HG03039 (cell line): ENCODE results near the gene GALNT17.

Experiments
- ATAC-seq: cut with Tn5 transposase; IDR thresholded peaks from one replicate; pipeline ENCODE4 v1.9.1; 2021; ENCODE audit warnings: mild to moderate bottlenecking, moderate library complexity; ENCODE audit not compliant: unreplicated experiment

The GALNT17 gene

DNA sequence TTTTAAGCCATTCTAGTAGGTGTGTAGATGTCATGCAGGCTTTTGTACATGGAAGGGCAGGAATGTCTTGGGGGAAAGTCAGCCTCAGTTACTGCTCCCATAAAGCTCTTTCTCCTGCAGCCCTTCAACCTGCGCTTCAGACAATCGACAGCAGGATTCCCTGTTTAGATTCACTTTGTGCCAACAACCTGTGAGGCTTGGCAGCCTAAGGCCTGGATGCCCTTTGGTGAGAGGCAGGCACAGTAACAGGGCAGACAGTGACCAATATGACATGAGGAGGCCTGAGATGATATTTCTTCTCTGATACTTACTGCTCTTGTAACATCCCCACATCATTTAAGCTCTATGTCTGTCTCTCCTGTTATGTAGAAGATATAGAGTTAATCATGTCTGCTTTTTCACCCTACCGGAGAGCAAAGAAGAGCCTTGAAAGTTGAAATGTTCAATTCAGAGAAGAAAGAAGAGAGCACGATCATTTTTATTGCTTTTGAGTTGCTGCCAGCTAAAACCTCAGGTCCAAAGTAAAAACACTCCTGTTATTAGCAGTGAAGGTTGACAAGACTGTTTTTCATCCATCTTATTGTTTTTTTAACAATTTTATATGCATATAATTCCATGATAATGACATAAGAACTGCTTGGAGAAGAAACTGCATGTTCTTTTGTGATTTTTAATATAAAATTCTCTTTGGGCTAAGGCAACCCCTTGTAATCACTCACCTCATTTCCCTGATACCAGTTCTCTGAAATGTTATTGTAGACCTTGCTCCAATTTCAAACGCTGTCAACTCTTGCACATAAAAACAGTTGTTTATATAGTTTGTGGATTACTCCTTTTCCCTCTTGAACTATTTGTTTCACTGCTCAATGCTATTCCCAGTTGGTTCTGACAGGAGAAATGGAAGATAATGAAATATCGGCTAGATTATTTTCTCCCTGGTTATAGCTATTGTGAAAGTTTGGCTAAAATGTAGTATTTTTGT, 140.9 kb downstream of the GALNT17 start:
- ATAC-seq: no peak

DNA sequence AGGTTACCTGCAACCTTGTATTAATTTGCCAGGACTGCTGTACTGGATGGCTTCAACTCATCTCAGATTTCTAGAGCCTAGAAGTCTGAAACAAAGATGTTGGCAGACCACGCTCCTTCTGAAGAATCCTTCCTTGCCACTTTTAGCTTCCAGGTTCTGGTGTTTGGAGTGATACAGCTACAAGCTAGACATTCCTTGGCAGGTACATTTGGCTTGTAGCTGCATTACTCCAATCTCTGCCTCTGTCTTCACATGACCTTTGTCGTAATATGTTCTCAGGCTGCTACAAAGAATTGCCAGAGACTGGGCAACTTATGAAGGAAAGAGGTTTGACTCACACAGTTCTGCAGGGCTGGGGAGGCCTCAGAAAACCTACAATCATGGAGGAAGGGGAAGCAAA, 146.3 kb downstream of the GALNT17 start:
- no peak for ATAC-seq

DNA sequence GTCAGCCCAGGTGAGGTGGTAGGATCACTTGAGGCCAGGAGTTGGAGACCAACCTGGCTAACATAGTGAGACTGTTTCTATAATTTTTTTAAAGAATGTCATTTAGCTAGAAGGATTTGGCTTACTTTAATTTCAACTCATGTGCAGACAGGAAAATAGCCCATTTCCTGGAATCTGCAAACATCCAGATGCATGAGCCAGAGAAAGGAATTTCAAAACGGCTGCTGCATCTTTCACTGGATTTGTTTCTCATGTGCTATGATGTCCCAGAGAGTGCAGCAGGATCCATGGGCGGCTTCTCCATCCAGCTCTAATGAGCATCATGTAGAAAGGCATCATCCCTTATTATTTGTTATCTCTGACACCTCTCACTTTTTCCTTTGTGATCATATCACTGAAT, 149.3 kb downstream of the GALNT17 start:
- no peak for ATAC-seq

DNA sequence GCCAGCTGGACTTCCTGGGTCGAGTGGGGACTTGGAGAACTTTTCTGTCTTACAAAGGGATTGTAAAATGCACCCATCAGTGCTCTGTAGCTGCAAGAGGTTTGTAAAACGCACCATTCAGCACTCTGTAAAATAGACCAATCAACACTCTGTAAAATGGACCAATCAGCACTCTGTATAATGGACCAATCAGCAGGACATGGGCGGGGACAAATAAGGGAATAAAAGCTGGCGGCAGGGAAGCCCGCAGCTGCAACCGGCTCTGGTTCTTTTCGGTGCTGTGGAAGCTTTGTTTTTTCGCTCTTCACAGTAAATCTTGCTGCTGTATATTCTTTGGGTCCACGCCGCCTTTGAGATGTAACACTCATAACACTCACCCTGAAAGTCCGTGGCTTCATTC, 151.9 kb downstream of the GALNT17 start:
- no peak for ATAC-seq

DNA sequence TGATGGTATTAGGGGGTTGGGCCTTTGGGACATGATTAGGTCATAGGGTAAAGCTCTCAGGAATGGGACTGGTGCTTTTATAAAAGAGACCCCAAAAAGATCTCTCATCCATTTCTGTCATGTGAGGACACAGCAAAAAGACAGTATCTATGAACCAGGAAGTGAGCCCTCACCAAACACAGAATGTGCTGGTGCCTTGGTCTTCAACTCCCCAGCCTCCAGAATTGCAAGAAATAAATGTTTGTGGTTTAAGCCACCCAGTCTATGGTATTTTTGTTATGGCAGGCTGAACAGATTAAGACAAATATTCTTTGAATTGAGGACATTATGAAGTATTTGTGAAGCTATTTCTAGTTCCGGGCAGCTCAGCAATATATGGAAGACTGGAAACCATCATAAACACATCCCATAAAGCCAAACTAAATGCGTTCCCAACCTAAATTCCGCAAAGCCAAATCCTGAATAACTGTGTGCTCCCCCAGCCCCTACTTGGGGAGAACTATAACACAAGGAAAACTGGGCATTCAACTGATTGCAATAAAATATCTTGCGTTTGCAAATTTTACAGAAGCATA, 153.7 kb downstream of the GALNT17 start:
- no peak for ATAC-seq

DNA sequence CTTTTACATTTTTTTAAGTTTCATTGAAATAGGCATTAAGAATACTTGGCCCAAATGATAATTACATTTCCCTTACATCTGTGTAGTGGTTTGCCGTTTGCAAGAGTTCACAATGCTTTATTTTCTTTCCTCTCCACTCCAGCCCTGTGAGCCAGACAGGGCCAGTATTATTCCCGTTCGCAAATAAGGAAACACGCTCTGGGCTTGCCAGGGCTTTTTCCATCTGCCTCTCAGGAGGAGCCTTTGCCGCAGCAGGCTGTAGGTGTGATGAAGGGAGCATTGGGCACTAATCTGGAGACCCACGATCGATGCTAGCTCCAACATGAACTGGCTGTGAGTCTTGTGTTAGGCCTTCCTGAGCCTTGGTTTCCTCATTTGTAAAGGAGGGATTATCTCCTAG, 154.4 kb downstream of the GALNT17 start:
- no peak for ATAC-seq

DNA sequence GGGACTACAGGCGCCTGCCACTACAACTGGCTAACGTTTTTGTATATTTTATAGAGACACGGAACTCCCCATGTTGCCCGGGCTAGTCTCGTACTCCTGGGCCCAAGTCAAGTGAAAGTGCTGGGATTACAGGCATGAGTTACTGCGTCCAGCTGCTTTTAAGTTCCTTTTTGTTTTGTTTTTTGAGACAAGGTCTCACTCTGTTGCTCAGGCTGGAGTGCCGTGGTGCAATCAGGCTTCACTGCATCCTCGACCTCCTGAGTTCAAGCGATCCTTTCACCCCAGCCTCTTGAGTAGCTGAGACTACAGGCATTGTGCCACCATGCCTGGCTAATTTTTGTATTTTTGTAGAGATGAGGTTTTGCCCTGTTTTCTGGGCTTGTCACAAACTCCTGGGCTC, 155.0 kb downstream of the GALNT17 start:
- ATAC-seq: no peak

DNA sequence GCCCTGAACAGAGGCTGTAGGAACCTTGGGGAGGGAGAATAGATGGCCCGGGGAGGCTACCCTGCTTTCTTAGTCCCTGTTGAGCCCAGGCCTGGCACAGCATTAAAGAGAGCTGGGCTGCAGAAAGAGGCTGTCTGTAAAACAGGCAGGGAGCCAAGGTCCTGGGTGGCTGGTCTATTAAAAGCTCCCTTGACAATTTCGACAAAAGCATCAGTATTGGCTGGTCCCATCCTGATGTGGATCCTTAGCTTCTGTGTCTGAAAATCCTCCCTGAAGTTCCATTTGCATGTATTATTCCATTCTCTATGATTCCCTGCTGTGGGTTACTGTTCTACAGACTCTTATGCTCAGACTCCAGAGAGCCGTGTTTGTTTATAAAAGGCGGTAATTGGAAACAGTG, 158.5 kb downstream of the GALNT17 start:
- no peak for ATAC-seq

DNA sequence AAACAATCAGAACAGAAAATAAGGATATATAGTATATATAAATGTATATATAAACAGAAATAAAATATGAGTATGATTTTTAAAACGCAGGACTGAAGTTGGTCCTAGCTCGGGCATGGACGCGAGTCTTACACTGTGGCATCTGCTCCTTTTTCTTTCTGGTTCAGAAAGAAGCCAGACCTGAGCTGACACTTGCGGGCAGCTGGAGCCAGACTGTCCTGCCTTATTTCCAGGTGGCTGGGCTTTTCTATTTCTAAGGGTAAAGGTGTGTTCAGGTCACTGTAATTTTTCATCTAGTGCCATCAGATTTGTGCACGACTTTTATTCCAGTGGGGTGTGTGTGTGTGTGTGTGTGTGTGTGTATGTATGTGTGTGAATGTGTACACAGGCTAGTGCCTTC, 166.4 kb downstream of the GALNT17 start:
- no peak for ATAC-seq

DNA sequence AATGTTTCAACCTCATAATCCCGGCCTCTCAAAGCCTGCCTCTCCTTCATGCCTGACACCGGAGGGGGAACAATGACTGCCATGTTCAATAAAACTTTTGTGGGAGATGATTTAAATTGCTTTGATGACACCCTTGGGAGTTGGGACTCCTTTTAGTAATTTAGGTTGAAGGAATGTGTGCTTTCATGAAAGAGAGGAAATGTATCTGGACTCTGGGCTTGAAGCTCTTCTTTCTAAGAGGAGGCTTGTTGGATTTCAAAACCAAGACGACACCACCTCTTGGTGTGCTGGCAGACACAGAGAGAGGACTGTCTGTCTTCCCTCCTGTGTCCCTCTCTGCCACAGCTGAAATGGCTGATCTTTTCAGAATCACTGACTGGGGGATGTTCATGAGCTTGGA, 168.1 kb downstream of the GALNT17 start:
- no peak for ATAC-seq

DNA sequence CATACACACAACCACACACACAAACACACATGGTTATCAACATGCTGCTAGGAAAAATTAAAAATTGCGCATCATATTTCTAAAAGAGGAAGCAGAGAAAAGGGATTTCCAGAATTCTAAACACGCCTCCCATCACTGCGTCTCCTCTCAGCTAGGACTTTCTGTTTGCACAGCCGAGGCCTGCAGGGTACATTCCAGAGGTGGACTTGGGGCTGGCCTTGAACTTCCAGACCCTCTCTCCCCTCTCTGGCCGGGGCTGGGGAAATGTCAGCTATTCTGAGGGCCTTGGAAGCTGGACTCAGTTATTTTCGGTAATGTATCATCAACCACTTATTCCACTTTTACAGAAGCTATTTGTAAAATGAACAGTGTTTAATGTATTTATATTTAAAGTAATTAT, 168.7 kb downstream of the GALNT17 start:
- no peak for ATAC-seq

DNA sequence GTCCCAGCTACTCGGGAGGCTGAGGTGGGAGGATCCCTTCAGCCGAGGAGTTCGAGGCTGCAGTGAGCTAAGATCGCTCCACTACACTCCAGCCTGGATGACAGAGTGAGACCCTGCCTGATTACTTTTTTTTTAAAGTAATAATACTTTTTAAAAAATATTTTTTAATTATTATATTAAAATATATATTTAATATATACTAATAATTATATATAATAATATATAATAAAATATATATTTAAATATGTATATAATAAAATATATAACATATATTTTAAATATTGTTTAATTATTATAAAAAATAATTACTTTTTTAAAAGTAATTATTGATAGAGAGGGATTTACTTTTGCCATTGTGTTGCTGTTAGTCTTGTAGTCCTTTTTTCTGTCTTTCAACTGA, 169.2 kb downstream of the GALNT17 start:
- no peak for ATAC-seq

DNA sequence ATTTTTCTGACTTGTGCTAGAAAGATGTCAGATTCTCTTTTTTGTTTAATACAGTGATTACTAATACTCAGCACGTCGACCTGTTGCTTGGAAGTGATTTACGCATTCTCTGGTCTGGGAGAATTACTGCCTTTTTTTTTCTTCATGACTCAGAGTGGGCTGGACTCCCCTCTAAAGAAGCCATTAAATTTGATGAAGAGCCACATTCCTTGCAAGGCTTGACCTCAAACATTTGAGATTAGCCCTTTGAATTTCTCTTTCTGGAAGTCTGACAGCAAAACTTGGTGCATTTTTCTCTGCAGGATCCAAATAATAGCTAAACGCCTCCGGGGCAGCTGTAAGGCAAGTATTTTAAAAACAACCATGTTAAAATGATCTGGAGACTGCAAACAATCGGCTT, 171.6 kb downstream of the GALNT17 start:
- ATAC-seq: no peak

DNA sequence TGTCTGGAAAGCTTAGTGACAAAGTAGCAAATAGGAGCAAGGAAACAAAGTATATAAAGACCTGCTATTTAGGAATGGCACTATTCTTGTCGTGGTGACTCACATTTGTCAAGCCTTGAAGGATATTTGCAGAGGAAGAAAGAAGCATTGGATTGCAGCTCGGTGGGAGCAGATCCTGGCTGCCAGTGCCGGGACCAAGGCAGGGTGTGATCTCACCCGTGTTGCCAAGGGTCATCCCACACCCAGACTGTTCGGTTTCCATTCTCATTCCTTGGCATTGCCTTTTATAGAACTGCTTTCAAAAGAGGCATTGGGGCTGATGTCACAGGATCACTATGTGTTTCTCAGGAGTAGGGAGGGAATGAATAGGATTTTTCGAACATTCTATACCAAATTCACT, 176.2 kb downstream of the GALNT17 start:
- ATAC-seq: no peak

DNA sequence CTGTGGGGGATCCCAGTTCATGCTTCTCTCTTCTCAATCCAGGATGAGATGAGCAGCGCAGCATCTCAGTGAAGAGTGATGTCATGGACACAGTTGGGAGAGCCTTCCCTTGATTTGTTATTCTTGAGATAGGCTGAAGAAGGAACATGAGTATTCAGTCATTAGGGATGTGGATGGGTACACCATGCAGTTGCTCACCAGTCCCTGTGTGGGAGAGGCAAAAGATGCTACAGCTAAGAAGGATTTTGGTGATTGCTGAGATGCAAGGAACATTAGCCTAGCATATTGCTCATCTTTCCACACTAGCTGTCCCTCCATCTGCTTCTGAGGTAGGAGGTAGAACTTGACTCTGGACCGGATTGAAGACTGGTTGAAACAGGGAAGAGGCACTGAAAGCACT, 179.6 kb downstream of the GALNT17 start:
- no peak for ATAC-seq

DNA sequence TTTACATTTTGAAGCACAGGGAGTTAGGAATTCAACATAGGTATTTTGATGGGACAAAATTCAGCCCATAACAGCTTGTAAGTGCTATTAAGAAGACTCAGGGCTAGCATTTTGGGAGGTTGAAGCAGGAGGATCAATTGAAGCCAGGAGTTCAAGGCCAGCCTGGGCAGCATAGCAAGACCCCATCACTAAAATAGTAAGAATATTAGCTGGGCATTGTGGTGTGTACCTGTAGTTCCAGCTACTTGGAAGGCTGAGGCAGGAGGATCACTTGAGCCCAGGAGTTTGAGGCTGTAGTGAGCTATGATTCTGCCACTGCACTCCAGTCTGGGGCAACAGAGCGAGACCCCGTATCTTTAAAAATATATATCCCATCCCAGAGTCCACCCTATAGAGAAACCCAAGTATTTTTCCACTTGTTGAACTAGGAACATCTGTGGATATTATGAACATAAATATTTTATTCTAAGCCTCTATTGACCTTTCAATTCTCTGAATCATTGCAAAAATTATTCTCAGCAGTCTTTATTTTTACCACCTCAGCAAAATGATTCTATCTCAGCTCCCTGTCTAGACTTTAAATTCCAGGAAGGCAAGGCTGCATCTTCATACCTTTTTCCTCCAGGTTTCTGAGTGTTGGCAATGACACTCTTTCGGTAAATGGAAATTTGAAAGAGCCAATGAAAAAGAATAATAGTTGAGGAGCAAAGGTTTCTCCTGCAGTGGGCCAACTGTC, 181.0 kb downstream of the GALNT17 start:
- no peak for ATAC-seq

DNA sequence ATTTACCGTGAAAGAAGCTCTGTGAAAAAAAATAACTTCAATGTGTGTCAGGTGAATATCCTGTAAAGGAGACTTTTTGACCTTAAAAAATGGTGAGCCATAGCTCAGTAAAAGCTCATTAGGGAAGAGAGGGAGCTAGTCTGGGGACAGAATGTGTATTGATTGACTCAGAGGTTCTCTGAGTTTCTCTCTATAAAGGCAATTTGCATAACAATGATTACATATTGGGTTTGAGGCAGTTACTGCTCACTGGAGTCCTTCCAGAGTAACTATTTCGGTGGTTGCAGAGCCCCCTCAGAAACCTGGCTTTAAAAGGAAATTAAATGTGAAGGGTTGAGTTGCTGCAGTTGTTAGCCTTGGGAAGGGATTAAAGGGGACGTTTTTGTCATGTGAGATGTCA, 181.6 kb downstream of the GALNT17 start:
- no peak for ATAC-seq

DNA sequence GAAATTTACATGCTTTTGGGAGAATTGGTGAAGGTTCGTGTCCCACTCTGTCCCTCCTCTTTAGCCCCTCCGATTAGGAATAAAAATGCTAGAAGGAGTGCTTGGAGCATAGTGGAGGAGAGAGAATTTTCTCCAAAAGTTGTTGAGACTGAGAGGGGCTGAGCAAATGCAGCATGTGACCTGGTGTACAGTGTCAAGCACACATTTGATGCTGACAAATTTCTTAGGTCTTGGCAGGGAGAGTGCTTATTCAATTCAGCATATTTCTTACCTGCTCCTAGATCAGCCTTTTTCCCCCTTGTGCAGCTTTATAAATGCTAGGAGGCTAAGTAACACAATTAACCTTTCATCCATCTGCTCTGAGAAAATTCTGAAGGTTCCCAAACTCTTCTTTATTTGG, 189.0 kb downstream of the GALNT17 start:
- ATAC-seq: no peak

DNA sequence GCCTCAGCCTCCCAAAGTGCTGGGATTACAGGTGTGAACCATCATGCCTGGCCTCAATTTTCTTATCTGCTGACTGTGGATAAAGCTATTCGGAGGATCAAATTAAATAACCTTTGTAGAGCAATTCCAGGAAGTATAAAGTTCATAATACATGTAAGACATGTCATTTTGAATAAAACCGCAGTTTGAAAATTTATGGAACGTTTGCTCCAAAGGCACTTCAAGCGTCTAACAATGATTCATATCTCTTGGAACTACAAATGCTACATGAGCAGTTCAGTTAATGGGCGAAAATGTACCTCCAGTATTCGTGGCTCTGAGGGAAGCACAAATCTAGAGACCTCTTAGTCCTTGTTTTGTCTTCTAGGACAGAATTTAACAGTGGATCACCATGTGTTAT, 190.3 kb downstream of the GALNT17 start:
- ATAC-seq: no peak

DNA sequence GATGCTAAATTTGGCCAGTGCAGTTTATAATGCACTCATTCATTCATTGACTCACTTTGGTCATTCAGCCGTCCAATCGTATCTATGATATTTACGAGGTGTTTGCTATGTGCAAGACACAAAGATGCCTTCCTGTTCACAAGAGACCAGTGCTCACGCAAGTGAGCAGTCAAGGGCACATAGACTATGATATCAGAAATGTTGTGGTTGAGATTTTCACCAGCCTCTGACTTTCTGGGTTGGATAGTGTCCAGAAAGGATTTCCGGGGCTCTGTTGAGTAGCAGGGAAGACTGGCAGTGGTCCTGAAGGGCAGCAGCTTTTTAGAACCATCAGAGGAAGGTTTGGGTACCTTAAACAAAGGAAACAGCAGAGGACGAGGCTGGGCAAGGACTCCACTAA, 191.8 kb downstream of the GALNT17 start:
- no peak for ATAC-seq

DNA sequence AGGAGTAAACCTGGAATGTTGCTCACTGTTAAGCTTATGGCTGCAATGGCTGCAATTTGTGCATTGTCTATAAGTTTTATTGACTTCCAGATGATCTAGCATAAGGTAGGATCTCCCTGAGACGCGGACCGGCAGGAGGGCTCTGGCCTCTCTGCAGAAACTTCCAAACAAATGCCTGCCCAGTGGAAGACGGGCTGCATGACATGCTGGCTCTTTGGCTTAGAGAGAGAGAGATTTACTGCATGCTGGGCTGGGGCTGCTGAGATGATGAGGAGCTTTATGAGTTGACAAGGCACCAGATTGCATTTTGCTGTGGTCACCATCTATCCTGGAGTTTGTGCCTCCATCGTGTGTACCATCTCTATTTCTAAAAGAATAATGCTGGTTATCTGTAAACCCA, 193.2 kb downstream of the GALNT17 start:
- no peak for ATAC-seq

DNA sequence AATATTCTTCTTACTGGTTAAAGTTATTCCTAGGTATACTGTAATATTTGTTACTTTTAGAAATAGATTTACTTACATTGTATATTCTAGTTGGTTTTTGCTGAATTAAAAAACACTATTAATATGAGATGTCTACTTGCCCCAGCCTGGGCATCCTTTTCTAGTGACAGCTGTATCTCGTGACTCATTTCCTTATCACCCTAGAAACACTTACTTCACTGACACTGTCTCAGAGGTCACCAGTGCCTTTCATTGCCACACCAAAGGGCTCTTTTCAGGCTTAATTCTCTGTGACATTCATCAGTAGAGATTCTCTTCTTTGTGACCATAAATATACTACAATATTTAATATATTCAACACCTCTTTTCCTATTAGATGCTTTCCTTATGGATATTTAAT, 194.7 kb downstream of the GALNT17 start:
- no peak for ATAC-seq
